Measurements from ENCODE around the gene PRICKLE1. TPM values are rescaled to one million over a fixed set of nuclear protein-coding genes. Genes with fewer than 3 reads are reported as not detected.

The PRICKLE1 gene
- total RNA-seq, 1 donor from 2014 or later, result 9.4 TPM

GRCh38 chr12:42495244-42495643 is 94.3 kb downstream of the PRICKLE1 start:
- Mint-ChIP-seq H3K4me1 (no peaks in the 10 kb centered on the region), H3K27me3 (ENCODE audit: low read depth) (no peaks in the 10 kb centered on the region), H3K9me3 (no peaks in the 10 kb centered on the region), H3K27ac (ENCODE audit: unreplicated experiment) (no peak overlapping the region), H3K4me3 (no peak overlapping the region), H3K36me3 (ENCODE audit: low read depth) (no peaks in the 10 kb centered on the region)
- no peak for DNase-seq (ENCODE audit: low read depth, low spot score)
- no peak for TF ChIP-seq CTCF (conservative IDR thresholded peaks at IDR 0.05)

DNA sequence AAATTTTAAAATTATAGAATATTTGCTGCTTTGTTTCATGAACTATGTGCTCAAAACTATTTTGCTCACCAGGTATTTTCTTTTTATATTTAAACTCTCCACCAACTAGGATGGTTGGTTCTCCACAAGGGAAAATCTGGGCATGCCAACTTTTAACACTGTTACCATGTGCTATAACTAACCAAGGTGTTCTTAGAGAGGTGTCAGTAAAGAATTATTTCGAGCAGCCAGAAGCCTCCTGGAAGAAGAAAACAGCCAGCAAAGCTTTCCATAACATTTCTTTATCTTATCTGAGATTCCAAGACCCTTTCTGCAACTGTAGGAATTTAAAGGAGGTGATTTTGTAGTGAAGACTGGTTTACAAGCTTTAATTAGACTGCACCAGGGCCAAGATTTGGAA is 97.3 kb downstream of the PRICKLE1 start:
- no peaks in the 10 kb centered on the region for H3K27me3 Mint-ChIP-seq (ENCODE audit: low read depth)
- no peak for DNase-seq (ENCODE audit: low read depth, low spot score)
- no peaks in the 10 kb centered on the region for H3K9me3 Mint-ChIP-seq
- no peaks in the 10 kb centered on the region for H3K36me3 Mint-ChIP-seq (ENCODE audit: low read depth)
- H3K4me1 Mint-ChIP-seq, result no peaks in the 10 kb centered on the region
- TF ChIP-seq CTCF (conservative IDR thresholded peaks at IDR 0.05), result no peak
- H3K27ac Mint-ChIP-seq (ENCODE audit: unreplicated experiment), result no peak overlapping the region
- H3K4me3 Mint-ChIP-seq, result no peak overlapping the region

GRCh38 chr12:42490261-42490842 is 99.2 kb downstream of the PRICKLE1 start:
- H3K4me3 Mint-ChIP-seq, result no peak overlapping the region
- H3K27ac Mint-ChIP-seq (ENCODE audit: unreplicated experiment), result no peak overlapping the region
- no peak for TF ChIP-seq CTCF (conservative IDR thresholded peaks at IDR 0.05)
- H3K27me3 Mint-ChIP-seq (ENCODE audit: low read depth), result no peaks in the 10 kb centered on the region
- DNase-seq (ENCODE audit: low read depth, low spot score), result no peak
- peaks cover 12% of the 10 kb centered on the region for H3K4me1 Mint-ChIP-seq
- no peaks in the 10 kb centered on the region for H3K36me3 Mint-ChIP-seq (ENCODE audit: low read depth)
- no peaks in the 10 kb centered on the region for H3K9me3 Mint-ChIP-seq

DNA sequence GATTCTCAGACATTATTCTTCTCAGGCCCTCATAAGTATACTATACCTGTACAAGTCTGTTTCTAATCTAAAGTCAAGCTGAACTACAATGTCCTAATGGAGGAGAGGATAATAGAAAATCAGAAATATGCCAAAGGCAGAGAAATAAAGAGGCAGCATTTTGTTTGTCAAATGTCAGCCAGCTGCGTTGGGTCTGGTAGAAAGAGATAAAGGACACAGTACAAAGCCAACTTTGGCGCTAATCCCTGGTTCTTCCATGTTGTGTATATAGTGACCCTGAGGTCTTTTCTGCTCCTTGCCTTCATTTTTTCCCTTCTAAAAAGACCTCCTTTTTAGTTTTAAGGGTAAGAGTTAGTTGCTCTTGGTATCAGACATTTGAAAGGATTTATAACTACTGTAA is 103.1 kb downstream of the PRICKLE1 start:
- no peak overlapping the region for H3K27ac Mint-ChIP-seq (ENCODE audit: unreplicated experiment)
- peaks cover 3% of the 10 kb centered on the region for H3K27me3 Mint-ChIP-seq (ENCODE audit: low read depth)
- no peaks in the 10 kb centered on the region for H3K9me3 Mint-ChIP-seq
- DNase-seq (ENCODE audit: low read depth, low spot score), result no peak
- H3K4me1 Mint-ChIP-seq, result peaks cover 36% of the 10 kb centered on the region
- no peaks in the 10 kb centered on the region for H3K36me3 Mint-ChIP-seq (ENCODE audit: low read depth)
- TF ChIP-seq CTCF (conservative IDR thresholded peaks at IDR 0.05), result no peak
- peak overlapping the region; percentile 11 for H3K4me3 Mint-ChIP-seq

GRCh38 chr12:42485823-42486222 is 103.7 kb downstream of the PRICKLE1 start:
- no peak for TF ChIP-seq CTCF (conservative IDR thresholded peaks at IDR 0.05)
- Mint-ChIP-seq H3K27ac (ENCODE audit: unreplicated experiment) (no peak overlapping the region), H3K9me3 (no peaks in the 10 kb centered on the region), H3K36me3 (ENCODE audit: low read depth) (no peaks in the 10 kb centered on the region), H3K4me3 (peak overlapping the region; percentile 90), H3K4me1 (peaks cover 38% of the 10 kb centered on the region), H3K27me3 (ENCODE audit: low read depth) (peaks cover 3% of the 10 kb centered on the region)
- no peak for DNase-seq (ENCODE audit: low read depth, low spot score)
